H1 (cell line): ENCODE data around the gene RALGAPA1. TPM values are rescaled to one million over a fixed set of nuclear protein-coding genes. Genes with fewer than 3 reads are reported as not detected.

ENCODE experiments used
- CTCF ChIA-PET: fragments of 300-600 bp; sonication (Branson Sonifier 250); formaldehyde crosslinking; loops from one replicate; lab custom pipeline; 2021; ENCODE audit not compliant: partially characterized antibody; lab: Charles Lee
- POLR2A ChIA-PET: fragments of 300-600 bp; sonication (Branson Sonifier 250); formaldehyde crosslinking; loops from one replicate; lab custom pipeline; 2021; ENCODE audit warnings: inconsistent platforms; ENCODE audit not compliant: partially characterized antibody; lab: Charles Lee
- DNase-seq, 2 experiments: peaks; one replicate each; pipeline versions ENCODE4 v3.0.0 to v3.0.0-alpha.2; 2010 to 2022; ENCODE audit warnings: low spot score in 2 of 2, low read depth in 1 of 2, mixed read lengths in 1 of 2
- FAIRE-seq: peaks from 2 replicates; lab custom pipeline; 2011; peaks lifted over from hg19 to GRCh38; lab: Jason Lieb, UNC
- H2AFZ ChIP-seq: 2 replicates; pipeline ENCODE4 v1.8.1; 2012; ENCODE audit warnings: low read length, inconsistent platforms
- H2AK5ac ChIP-seq: 2 replicates; pipeline ENCODE4 v1.6.1; 2013; ENCODE audit warnings: low read depth, low read length
- H2BK120ac ChIP-seq: replicated peaks from 2 replicates; pipeline ENCODE3; 2013; ENCODE audit warnings: low read depth, low read length, inconsistent platforms
- H2BK12ac ChIP-seq: 2 replicates; pipeline ENCODE4 v1.6.1; 2013; ENCODE audit warnings: low read depth, low read length
- H2BK15ac ChIP-seq: 2 replicates; pipeline ENCODE4 v1.6.1; 2013; ENCODE audit warnings: low read length
- H2BK20ac ChIP-seq: 2 replicates; pipeline ENCODE4 v1.6.1; 2013; ENCODE audit warnings: low read length
- H2BK5ac ChIP-seq: 2 replicates; pipeline ENCODE4 v1.6.1; 2013; ENCODE audit warnings: low read depth, low read length
- H3K14ac ChIP-seq: 2 replicates; pipeline ENCODE4 v1.6.1; 2013; ENCODE audit warnings: inconsistent platforms; ENCODE audit not compliant: insufficient read length
- H3K18ac ChIP-seq: 2 replicates; pipeline ENCODE4 v1.6.1; 2013; ENCODE audit warnings: low read length; ENCODE audit errors: extremely low read depth
- H3K23ac ChIP-seq: 2 replicates; pipeline ENCODE4 v1.6.1; 2013; ENCODE audit warnings: inconsistent platforms; ENCODE audit not compliant: insufficient read length
- H3K23me2 ChIP-seq: 2 replicates; pipeline ENCODE4 v1.6.1; 2013; ENCODE audit warnings: low read depth, low read length
- H3K27ac ChIP-seq: 2 replicates; pipeline ENCODE4 v1.6.1; 2011; ENCODE audit warnings: low read depth, low read length, inconsistent platforms
- H3K27me3 ChIP-seq, 4 experiments: replicated peaks in 1 of 4; 1 replicate in 1 of 4; 2 replicates in 3 of 4; pipeline versions ENCODE4 v1.6.1 to v1.8.1; 2011 to 2013; ENCODE audit warnings: low read length in 3 of 4, mild to moderate bottlenecking in 3 of 4, inconsistent platforms in 2 of 4, mixed read lengths in 2 of 4, moderate library complexity in 1 of 4; ENCODE audit not compliant: control insufficient read depth in 3 of 4, insufficient read depth in 3 of 4; ENCODE audit errors: extremely low read depth in 1 of 4
- H3K36me3 ChIP-seq, 4 experiments: 2 replicates each; pipeline versions ENCODE4 v1.6.1 to v1.8.1; 2011 to 2013; ENCODE audit warnings: mild to moderate bottlenecking in 4 of 4, low read length in 3 of 4, moderate library complexity in 2 of 4, control low read depth in 1 of 4, inconsistent platforms in 1 of 4; ENCODE audit not compliant: insufficient read depth in 4 of 4, control insufficient read depth in 2 of 4
- H3K4ac ChIP-seq: replicated peaks from 2 replicates; pipeline ENCODE3; 2013; ENCODE audit warnings: low read length, low read depth, mixed read lengths, inconsistent platforms; ENCODE audit not compliant: insufficient read length
- H3K4me1 ChIP-seq, 4 experiments: replicated peaks in 1 of 4; 1 replicate in 1 of 4; 2 replicates in 3 of 4; pipeline versions ENCODE4 v1.6.1 to v1.8.1; 2011 to 2013; ENCODE audit warnings: low read length in 3 of 4, inconsistent platforms in 2 of 4, mixed read lengths in 1 of 4; ENCODE audit not compliant: insufficient read depth in 4 of 4, control insufficient read depth in 3 of 4
- H3K4me2 ChIP-seq, 2 experiments: 2 replicates each; pipeline versions ENCODE4 v1.6.1 to v1.8.1; 2011 to 2013; ENCODE audit warnings: low read depth in 2 of 2, low read length in 2 of 2, control low read depth in 1 of 2, inconsistent platforms in 1 of 2, mild to moderate bottlenecking in 1 of 2; ENCODE audit not compliant: insufficient read depth in 1 of 2
- H3K4me3 ChIP-seq, 4 experiments: fragments of 200-600, 300-600 bp in 1 of 4; sonication (generic), shearing (Covaris generic), sonication (Bioruptor Twin) in 1 of 4; 2 replicates each; pipeline versions ENCODE4 v1.5.1 to v1.8.1; 2011 to 2016; ENCODE audit warnings: low read length in 4 of 4, low read depth in 3 of 4, control low read depth in 2 of 4, inconsistent platforms in 2 of 4, mild to moderate bottlenecking in 2 of 4, mixed read lengths in 1 of 4, moderate library complexity in 1 of 4; ENCODE audit not compliant: insufficient read depth in 2 of 4; ENCODE audit errors: extremely low read depth in 1 of 4
- H3K56ac ChIP-seq: replicated peaks from 2 replicates; pipeline ENCODE3; 2013; ENCODE audit warnings: low read depth, mild to moderate bottlenecking, mixed read lengths, low read length, inconsistent platforms; ENCODE audit not compliant: insufficient read length
- H3K79me1 ChIP-seq: 2 replicates; pipeline ENCODE4 v1.6.1; 2013; ENCODE audit warnings: low read depth, low read length, control low read depth
- H3K79me2 ChIP-seq, 2 experiments: 2 replicates each; pipeline versions ENCODE4 v1.6.1 to v1.8.1; 2012 to 2013; ENCODE audit warnings: low read length in 2 of 2, mild to moderate bottlenecking in 2 of 2, inconsistent platforms in 1 of 2; ENCODE audit not compliant: insufficient read depth in 2 of 2, control insufficient read depth in 1 of 2
- H3K9ac ChIP-seq, 4 experiments: replicated peaks in 1 of 4; 1 replicate in 1 of 4; 2 replicates in 3 of 4; pipeline versions ENCODE4 v1.6.1 to v1.8.1; 2011 to 2013; ENCODE audit warnings: low read depth in 3 of 4, low read length in 3 of 4, control low read depth in 2 of 4, mild to moderate bottlenecking in 2 of 4, moderate library complexity in 2 of 4, inconsistent platforms in 1 of 4; ENCODE audit errors: extremely low read depth in 1 of 4
- H3K9me3 ChIP-seq, 2 experiments: 2 replicates each; pipeline versions ENCODE4 v1.6.1 to v1.8.1; 2012 to 2013; ENCODE audit warnings: mild to moderate bottlenecking in 2 of 2, moderate library complexity in 2 of 2, control low read depth in 1 of 2, inconsistent platforms in 1 of 2, low read depth in 1 of 2, low read length in 1 of 2, mixed read lengths in 1 of 2; ENCODE audit not compliant: insufficient read depth in 2 of 2
- H4K20me1 ChIP-seq, 2 experiments: replicated peaks in 1 of 2; 2 replicates each; pipeline versions ENCODE3 to v1.8.1; 2011 to 2013; ENCODE audit warnings: inconsistent platforms in 2 of 2, low read length in 2 of 2, mild to moderate bottlenecking in 1 of 2; ENCODE audit not compliant: insufficient read depth in 2 of 2, control insufficient read depth in 1 of 2
- H4K5ac ChIP-seq: 2 replicates; pipeline ENCODE4 v1.6.1; 2013; ENCODE audit warnings: low read length, low read depth, mixed read lengths, inconsistent platforms; ENCODE audit not compliant: insufficient read length
- H4K8ac ChIP-seq: 2 replicates; pipeline ENCODE4 v1.8.0; 2013; ENCODE audit warnings: mild to moderate bottlenecking, moderate library complexity, low read length, inconsistent platforms; ENCODE audit not compliant: insufficient read depth; ENCODE audit errors: extremely low read depth
- H4K91ac ChIP-seq: replicated peaks from 2 replicates; pipeline ENCODE3; 2013; ENCODE audit warnings: low read length, mixed read lengths, inconsistent platforms; ENCODE audit not compliant: insufficient read length
- ATF2 ChIP-seq: IDR thresholded peaks from 2 replicates; pipeline ENCODE4 v1.6.1; 2012; ENCODE audit warnings: low read length, inconsistent platforms
- CBX8 ChIP-seq: fragments of 300-800, 300-1000 bp; sonication (generic); IDR thresholded peaks from 2 replicates; pipeline ENCODE4 v1.7.1; 2016; ENCODE audit warnings: low read depth, low read length, borderline replicate concordance
- CHD2 ChIP-seq: IDR thresholded peaks from 2 replicates; pipeline ENCODE4 v1.6.1; 2012; ENCODE audit warnings: low read length, improper control_type of control experiment
- CTBP2 ChIP-seq: IDR thresholded peaks from 2 replicates; pipeline ENCODE4 v1.7.0; 2011; ENCODE audit warnings: borderline replicate concordance, mild to moderate bottlenecking, moderate library complexity, mixed read lengths, low read length; ENCODE audit not compliant: insufficient read depth, insufficient read length
- GABPA ChIP-seq: IDR thresholded peaks from 2 replicates; pipeline ENCODE4 v1.6.1; 2011; ENCODE audit warnings: mild to moderate bottlenecking, low read length, moderate library complexity, borderline replicate concordance; ENCODE audit not compliant: insufficient read depth
- GTF2F1 ChIP-seq: IDR thresholded peaks from 2 replicates; pipeline ENCODE4 v1.6.1; 2012; ENCODE audit warnings: low read depth, low read length, improper control_type of control experiment, borderline replicate concordance
- POLR2A ChIP-seq, 2 experiments: IDR thresholded peaks; 1 replicate in 1 of 2; 2 replicates in 1 of 2; pipeline ENCODE4 v1.6.1; 2011; ENCODE audit warnings: low read depth in 2 of 2, low read length in 2 of 2, mild to moderate bottlenecking in 2 of 2; ENCODE audit errors: control extremely low read depth in 1 of 2
- POLR2AphosphoS5 ChIP-seq: IDR thresholded peaks from 2 replicates; pipeline ENCODE4 v1.6.1; 2011; ENCODE audit warnings: low read depth, low read length
- RAD21 ChIP-seq, 2 experiments: IDR thresholded peaks in 1 of 2; conservative IDR thresholded peaks in 1 of 2; 2 replicates each; pipeline ENCODE4 v1.6.1; 2011; ENCODE audit warnings: low read depth in 2 of 2, low read length in 2 of 2, improper control_type of control experiment in 1 of 2, inconsistent platforms in 1 of 2, mild to moderate bottlenecking in 1 of 2, moderate library complexity in 1 of 2
- RFX5 ChIP-seq: IDR thresholded peaks from 2 replicates; pipeline ENCODE4 v1.6.1; 2011; ENCODE audit warnings: low read depth, low read length, improper control_type of control experiment, borderline replicate concordance
- SIRT6 ChIP-seq: IDR thresholded peaks from one replicate; pipeline ENCODE4 v1.7.1; 2012; ENCODE audit warnings: low read length, inconsistent platforms
- SP4 ChIP-seq: IDR thresholded peaks from 2 replicates; pipeline ENCODE4 v1.6.1; 2012; ENCODE audit warnings: low read length, inconsistent platforms
- TEAD4 ChIP-seq: IDR thresholded peaks from 2 replicates; pipeline ENCODE4 v1.6.1; 2012; ENCODE audit warnings: low read depth, low read length, inconsistent platforms, mixed read lengths
- ZNF274 ChIP-seq: IDR thresholded peaks from 2 replicates; pipeline ENCODE4 v1.7.0; 2012; ENCODE audit warnings: low read length, borderline replicate concordance; ENCODE audit errors: extremely low read depth
- WGBS, 2 experiments: shearing (Covaris generic) in 1 of 2; methylation state at CpG; one replicate each; pipeline versions ENCODE4 v1.1.6 to v1.1.7; 2013 to 2015; ENCODE audit warnings: low lambda C conversion rate in 2 of 2, mixed read lengths in 2 of 2, inconsistent platforms in 1 of 2, low coverage in 1 of 2, missing lambda C conversion rate in 1 of 2; ENCODE audit not compliant: insufficient replicate concordance in 2 of 2, insufficient coverage in 1 of 2, insufficient read length in 1 of 2; ENCODE audit errors: extremely low coverage in 1 of 2, missing lambda C conversion rate in 1 of 2; 5-methylcytosine and 5-hydroxymethylcytosine counted together
- polyA plus RNA-seq, 7 experiments: library from polyadenylated mRNA; depleted of rRNA in 3 of 7; stranded (reverse) in 5 of 7; unstranded in 2 of 7; fragments of >200 nt in 5 of 7; fragments of 200-250 nt in 2 of 7; gene quantifications; 1 replicate in 5 of 7; 2 replicates in 1 of 7; 4 replicates in 1 of 7; pipeline versions ENCODE4 v1.2.1 to v1.2.3, GENCODE V29; 2011 to 2013; ENCODE audit warnings: missing spikeins in 2 of 7, mixed read lengths in 2 of 7
- total RNA-seq: library from RNA; stranded (reverse); fragmentation: NEBNext Ultra II Directional; extraction: Animal tissue kit (Norgen Biotek cat#: 25700); gene quantifications from 2 replicates; pipeline ENCODE4 v1.2.1, GENCODE V29; 2021

The RALGAPA1 gene
- total and polyA plus RNA-seq, 2 of the 8 experiments (the other 6 are each of a cell fraction or from before 2014, with no cell fraction given) = 4.2 to 26.7 TPM

GRCh38 chr14:35844494-35844893 lies 35.4 kb upstream of the RALGAPA1 start:
- Histone ChIP-seq H3K23ac (no peak overlapping the region), H2AFZ (no peak overlapping the region), H3K27me3 (no peaks in the 10 kb centered on the region), H3K4ac (no peak overlapping the region), H3K14ac (no peak overlapping the region), H2BK15ac (no peak overlapping the region), H3K79me2 (no peaks in the 10 kb centered on the region), H3K4me2 (no peak overlapping the region), H3K4me1 (no peaks in the 10 kb centered on the region), H4K5ac (no peak overlapping the region), H3K4me3 (no peak overlapping the region), H3K18ac (no peak overlapping the region), H3K23me2 (no peaks in the 10 kb centered on the region), H4K91ac (no peak overlapping the region), H2BK120ac (no peak overlapping the region), H2BK12ac (no peak overlapping the region), H4K20me1 (no peaks in the 10 kb centered on the region), H3K9ac (no peak overlapping the region), H3K36me3 (peaks cover 0 to 8% (median 3%) of the 10 kb centered on the region in 4 experiments; a peak in 5 of 8 replicates), H3K79me1 (peaks cover 4% of the 10 kb centered on the region; the same call in 1 of the 2 replicates), H3K27ac (no peak overlapping the region), H3K9me3 (no peaks in the 10 kb centered on the region; a peak in 1 of 4 replicates), H2BK5ac (no peak overlapping the region), H2BK20ac (no peak overlapping the region), H3K56ac (no peak overlapping the region), H2AK5ac (no peak overlapping the region), H4K8ac (no peak overlapping the region)
- CTCF ChIA-PET = no interaction called here
- POLR2A ChIA-PET = no interaction called here
- DNase-seq (no peak), FAIRE-seq (no peak)
- TF ChIP-seq ZNF274 = no peak
- no peak for TF ChIP-seq CTBP2
- no peak for TF ChIP-seq ATF2
- TF ChIP-seq SP4 = no peak
- no peak for TF ChIP-seq TEAD4
- no peak for TF ChIP-seq GABPA
- TF ChIP-seq POLR2A (IDR thresholded peaks at IDR 0.05; ENCODE audit: control extremely low read depth in 1 of 2, low read depth in 2 of 2, low read length in 2 of 2) = no peak
- no peak for TF ChIP-seq RFX5
- no peak for TF ChIP-seq POLR2AphosphoS5
- no peak for TF ChIP-seq SIRT6
- no peak for TF ChIP-seq CBX8
- no peak for TF ChIP-seq RAD21 (IDR thresholded peaks at IDR 0.05 in 1 of 2, conservative IDR thresholded peaks at IDR 0.05 in 1 of 2; ENCODE audit: low read depth in 2 of 2, low read length in 2 of 2)
- TF ChIP-seq CHD2 = no peak
- TF ChIP-seq GTF2F1 = no peak
- 93% methylated on average over 8 of the region's 8 CpGs; no CpG with 5 or more reads in 1 of the 2 experiments for WGBS, 2 experiments
